Ovary (tissue), 3 donors: ENCODE data around the gene ANAPC1.

Experiments used
- EP300 ChIP-seq: sonication (generic); formaldehyde crosslinking; IDR thresholded peaks from one replicate; pipeline ENCODE4 v1.6.1; 2017; ENCODE audit warnings: antibody characterized with exemption
- TF ChIP-seq, protein P1 (sequence below), 3 donors: fragments of 450-650 bp in 2 of 3; fragments of 200-600 bp in 1 of 3; IDR thresholded peaks; one replicate each; pipeline versions ENCODE4 v1.5.1 to v1.8.0; 2016 to 2022; ENCODE audit warnings: antibody characterized with exemption in 3 of 3, mild to moderate bottlenecking in 1 of 3
- donor health status: DM: no; HTN: no; CAD: no.

DNA sequence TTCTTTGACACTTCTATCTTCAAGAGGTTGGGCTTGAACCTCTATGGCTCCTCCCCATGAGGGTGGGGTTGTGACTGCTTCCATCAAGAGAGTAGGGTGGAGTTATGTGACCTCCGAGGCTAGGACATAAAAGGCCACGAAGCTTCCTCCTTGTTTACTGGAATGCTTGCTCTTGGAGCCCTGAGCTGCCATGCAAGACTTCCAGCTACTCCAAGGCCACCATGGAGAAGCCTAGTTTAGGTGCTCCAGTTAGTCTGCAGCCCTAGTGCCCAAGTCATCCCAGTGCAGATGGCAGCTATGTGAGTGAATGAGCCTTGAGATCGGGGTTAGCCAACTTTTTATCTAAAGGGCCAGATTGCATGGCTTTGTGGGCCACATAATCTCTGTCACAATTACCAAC, 12.0 kb upstream of the ANAPC1 start:
- TF ChIP-seq, protein P1, sequence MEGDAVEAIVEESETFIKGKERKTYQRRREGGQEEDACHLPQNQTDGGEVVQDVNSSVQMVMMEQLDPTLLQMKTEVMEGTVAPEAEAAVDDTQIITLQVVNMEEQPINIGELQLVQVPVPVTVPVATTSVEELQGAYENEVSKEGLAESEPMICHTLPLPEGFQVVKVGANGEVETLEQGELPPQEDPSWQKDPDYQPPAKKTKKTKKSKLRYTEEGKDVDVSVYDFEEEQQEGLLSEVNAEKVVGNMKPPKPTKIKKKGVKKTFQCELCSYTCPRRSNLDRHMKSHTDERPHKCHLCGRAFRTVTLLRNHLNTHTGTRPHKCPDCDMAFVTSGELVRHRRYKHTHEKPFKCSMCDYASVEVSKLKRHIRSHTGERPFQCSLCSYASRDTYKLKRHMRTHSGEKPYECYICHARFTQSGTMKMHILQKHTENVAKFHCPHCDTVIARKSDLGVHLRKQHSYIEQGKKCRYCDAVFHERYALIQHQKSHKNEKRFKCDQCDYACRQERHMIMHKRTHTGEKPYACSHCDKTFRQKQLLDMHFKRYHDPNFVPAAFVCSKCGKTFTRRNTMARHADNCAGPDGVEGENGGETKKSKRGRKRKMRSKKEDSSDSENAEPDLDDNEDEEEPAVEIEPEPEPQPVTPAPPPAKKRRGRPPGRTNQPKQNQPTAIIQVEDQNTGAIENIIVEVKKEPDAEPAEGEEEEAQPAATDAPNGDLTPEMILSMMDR (IDR thresholded peaks at IDR 0.05): no peak
- no peak for TF ChIP-seq EP300
